Neuronal stem cell (in vitro differentiated cells): ENCODE measurements around the gene ATXN7.

Experiments
- DNase-seq: peaks from one replicate; pipeline ENCODE4 v3.0.0-alpha.2; 2013; ENCODE audit warnings: low spot score
- H2AFZ ChIP-seq: one replicate; pipeline ENCODE4 v1.6.1; 2013; ENCODE audit warnings: mild to moderate bottlenecking, low read length, inconsistent platforms
- H2AK5ac ChIP-seq: 2 replicates; pipeline ENCODE4 v1.6.1; 2013; ENCODE audit warnings: low read depth, mild to moderate bottlenecking, inconsistent platforms, low read length, moderate library complexity, mixed read lengths
- H2BK120ac ChIP-seq: 2 replicates; pipeline ENCODE4 v1.6.1; 2013; ENCODE audit warnings: low read depth, mild to moderate bottlenecking, inconsistent platforms, low read length, moderate library complexity, mixed read lengths
- H2BK12ac ChIP-seq: one replicate; pipeline ENCODE4 v1.6.1; 2013; ENCODE audit warnings: low read length, inconsistent platforms
- H2BK15ac ChIP-seq: 2 replicates; pipeline ENCODE4 v1.6.1; 2013; ENCODE audit warnings: mild to moderate bottlenecking, low read length, inconsistent platforms, mixed read lengths
- H2BK5ac ChIP-seq: one replicate; pipeline ENCODE4 v1.6.1; 2013; ENCODE audit warnings: inconsistent platforms, mild to moderate bottlenecking, low read length, moderate library complexity
- H3K14ac ChIP-seq: one replicate; pipeline ENCODE4 v1.6.1; 2013; ENCODE audit warnings: low read length, inconsistent platforms
- H3K18ac ChIP-seq: 2 replicates; pipeline ENCODE4 v1.6.1; 2013; ENCODE audit warnings: low read length, inconsistent platforms
- H3K23ac ChIP-seq: 2 replicates; pipeline ENCODE4 v1.6.1; 2013; ENCODE audit warnings: low read depth, mild to moderate bottlenecking, mixed read lengths, low read length, inconsistent platforms; ENCODE audit not compliant: poor library complexity
- H3K27ac ChIP-seq: replicated peaks from 3 replicates; pipeline ENCODE4 v1.5.1; 2013; ENCODE audit warnings: low read length, inconsistent platforms
- H3K27me3 ChIP-seq, 3 experiments: 2 replicates each; pipeline ENCODE4 v1.6.1; 2013; ENCODE audit warnings: low read length in 3 of 3, mild to moderate bottlenecking in 2 of 3, inconsistent platforms in 1 of 3, low read depth in 1 of 3, mixed read lengths in 1 of 3, moderate library complexity in 1 of 3; ENCODE audit not compliant: control insufficient read depth in 3 of 3, insufficient read depth in 3 of 3
- H3K36me3 ChIP-seq, 2 donors: replicated peaks in 1 of 2; 2 replicates each; pipeline ENCODE4 v1.6.1; 2013; ENCODE audit warnings: low read length in 2 of 2; ENCODE audit not compliant: control insufficient read depth in 2 of 2, insufficient read depth in 2 of 2
- H3K4ac ChIP-seq: 2 replicates; pipeline ENCODE4 v1.6.1; 2013; ENCODE audit warnings: inconsistent platforms, mild to moderate bottlenecking, low read length, moderate library complexity
- H3K4me1 ChIP-seq, 2 donors: 1 replicate in 1 of 2; 2 replicates in 1 of 2; pipeline ENCODE4 v1.6.1; 2013; ENCODE audit warnings: low read length in 2 of 2, low read depth in 1 of 2; ENCODE audit not compliant: control insufficient read depth in 2 of 2, insufficient read depth in 1 of 2
- H3K4me2 ChIP-seq: one replicate; pipeline ENCODE4 v1.6.1; 2013; ENCODE audit warnings: mild to moderate bottlenecking, low read length, inconsistent platforms; ENCODE audit not compliant: insufficient read depth, poor library complexity, severe bottlenecking
- H3K4me3 ChIP-seq, 2 donors: 2 replicates each; pipeline ENCODE4 v1.5.1; 2013; ENCODE audit warnings: low read length in 2 of 2, mild to moderate bottlenecking in 2 of 2, inconsistent platforms in 1 of 2, moderate library complexity in 1 of 2
- H3K79me1 ChIP-seq: one replicate; pipeline ENCODE4 v1.6.1; 2013; ENCODE audit warnings: low read depth, mild to moderate bottlenecking, inconsistent platforms, low read length, moderate library complexity
- H3K9ac ChIP-seq: one replicate; pipeline ENCODE4 v1.6.1; 2013; ENCODE audit warnings: mild to moderate bottlenecking, low read depth, low read length, inconsistent platforms; ENCODE audit not compliant: poor library complexity
- H3K9me3 ChIP-seq, 2 donors: replicated peaks in 1 of 2; 2 replicates each; pipeline versions ENCODE3 to v1.6.1; 2013; ENCODE audit warnings: low read length in 2 of 2, mild to moderate bottlenecking in 2 of 2, inconsistent platforms in 1 of 2, low read depth in 1 of 2, mixed read lengths in 1 of 2, moderate library complexity in 1 of 2; ENCODE audit not compliant: control insufficient read depth in 2 of 2, insufficient read depth in 1 of 2
- H4K8ac ChIP-seq: one replicate; pipeline ENCODE4 v1.6.1; 2013; ENCODE audit warnings: low read depth, mild to moderate bottlenecking, inconsistent platforms, low read length, moderate library complexity
- H4K91ac ChIP-seq: one replicate; pipeline ENCODE4 v1.6.1; 2013; ENCODE audit warnings: low read length, low read depth, mild to moderate bottlenecking, inconsistent platforms; ENCODE audit not compliant: poor library complexity
- WGBS, 2 donors: extraction: QIAGEN DNeasy Blood & Tissue Kit; methylation state at CpG; one replicate each; pipeline ENCODE4 v1.1.7; 2013; ENCODE audit warnings: missing lambda C conversion rate in 2 of 2, mixed read lengths in 1 of 2; ENCODE audit not compliant: insufficient read length in 2 of 2, insufficient replicate concordance in 1 of 2; ENCODE audit errors: extremely low coverage in 2 of 2; 5-methylcytosine and 5-hydroxymethylcytosine counted together

Gene ATXN7

GRCh38 chr3:63869940-63870614 is 6.4 kb downstream of the ATXN7 start:
- Histone ChIP-seq H3K9ac (no peak overlapping the region), H3K4me1 (no peaks in the 10 kb centered on the region), H3K27me3 (no peaks in the 10 kb centered on the region), H4K91ac (no peak overlapping the region), H2BK15ac (no peak overlapping the region), H3K23ac (no peak overlapping the region), H3K9me3 (no peaks in the 10 kb centered on the region), H3K27ac (no peak overlapping the region), H2BK12ac (no peak overlapping the region), H3K4me3 (no peak overlapping the region), H2AFZ (no peak overlapping the region), H3K18ac (no peak overlapping the region), H2BK5ac (no peak overlapping the region), H3K14ac (no peak overlapping the region), H2BK120ac (no peak overlapping the region), H3K79me1 (peaks cover 1% of the 10 kb centered on the region), H3K4me2 (no peak overlapping the region), H3K4ac (no peak overlapping the region), H3K36me3 (peaks cover 2 to 20% of the 10 kb centered on the region in 2 donors), H2AK5ac (no peak overlapping the region), H4K8ac (no peak overlapping the region)
- no CpG with 5 or more reads among the region's 3 CpGs for WGBS, 2 donors
- no peak for DNase-seq

GRCh38 chr3:63870615-63871005 is 6.9 kb downstream of the ATXN7 start:
- H3K27ac ChIP-seq = no peak overlapping the region
- H3K23ac ChIP-seq = no peak overlapping the region
- H3K79me1 ChIP-seq = peaks cover 1% of the 10 kb centered on the region
- no peak overlapping the region for H2AK5ac ChIP-seq
- H2AFZ ChIP-seq = no peak overlapping the region
- no peaks in the 10 kb centered on the region for H3K27me3 ChIP-seq
- no peak overlapping the region for H4K8ac ChIP-seq
- no peak overlapping the region for H3K4me2 ChIP-seq
- DNase-seq = no peak
- no peak overlapping the region for H3K9ac ChIP-seq
- H3K14ac ChIP-seq = no peak overlapping the region
- H3K36me3 ChIP-seq = peaks cover 2 to 20% of the 10 kb centered on the region in 2 donors
- no peak overlapping the region for H2BK15ac ChIP-seq
- WGBS, 2 donors = no CpG with 5 or more reads among the region's 2 CpGs
- no peak overlapping the region for H2BK12ac ChIP-seq
- H3K18ac ChIP-seq = no peak overlapping the region
- no peak overlapping the region for H3K4ac ChIP-seq
- no peaks in the 10 kb centered on the region for H3K9me3 ChIP-seq
- no peak overlapping the region for H3K4me3 ChIP-seq
- H2BK5ac ChIP-seq = no peak overlapping the region
- no peak overlapping the region for H4K91ac ChIP-seq
- H3K4me1 ChIP-seq = no peaks in the 10 kb centered on the region
- no peak overlapping the region for H2BK120ac ChIP-seq

DNA sequence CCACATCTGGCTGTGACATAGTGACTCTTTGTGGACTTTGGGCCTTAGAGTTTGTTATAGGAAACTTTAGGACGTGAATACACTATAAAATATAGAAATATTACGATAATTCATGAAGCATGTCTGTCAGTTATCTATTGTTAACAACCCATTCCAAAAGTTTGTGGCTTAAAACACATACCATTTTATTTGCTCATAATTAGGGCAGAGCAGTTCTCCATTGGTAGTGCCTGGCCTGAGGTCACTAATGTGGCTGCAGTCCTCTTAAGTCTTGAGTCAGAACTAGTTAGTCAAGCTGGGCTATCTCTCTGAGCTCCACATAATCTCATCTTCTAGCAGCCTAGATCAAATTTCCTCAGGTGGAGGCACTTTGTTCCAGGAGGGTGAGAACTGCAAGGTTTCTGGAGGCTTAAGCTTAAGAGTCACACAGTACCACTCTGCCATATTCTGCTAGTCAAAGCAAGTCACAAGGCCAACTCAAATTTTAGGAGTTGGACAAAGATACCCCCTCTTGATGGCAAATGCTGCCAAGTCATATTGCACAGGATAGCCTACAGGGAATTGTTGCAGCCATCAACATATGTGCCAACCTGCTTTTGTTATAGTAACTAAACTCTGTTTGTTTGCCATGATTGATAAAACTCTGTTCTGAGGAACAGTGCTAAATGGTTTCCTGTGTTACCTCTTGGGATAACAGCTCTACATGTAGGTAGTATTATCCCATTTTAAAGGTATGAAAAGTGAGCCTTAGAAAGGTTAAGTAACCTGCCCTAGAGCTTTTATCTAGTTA is 8.7 kb downstream of the ATXN7 start:
- H3K4me2 ChIP-seq = no peak overlapping the region
- H3K27ac ChIP-seq = no peak overlapping the region
- H3K27me3 ChIP-seq = no peaks in the 10 kb centered on the region
- no CpG with 5 or more reads among the region's 2 CpGs for whole genome bisulfite sequencing, 2 donors
- H4K8ac ChIP-seq = no peak overlapping the region
- no peak overlapping the region for H4K91ac ChIP-seq
- no peak overlapping the region for H2BK12ac ChIP-seq
- no peak overlapping the region for H2AK5ac ChIP-seq
- H3K14ac ChIP-seq = no peak overlapping the region
- H3K4me3 ChIP-seq = no peak overlapping the region
- H3K36me3 ChIP-seq = peaks cover under 1 to 8% of the 10 kb centered on the region in 2 donors
- H2AFZ ChIP-seq = no peak overlapping the region
- DNase-seq = no peak
- H2BK5ac ChIP-seq = no peak overlapping the region
- H2BK15ac ChIP-seq = no peak overlapping the region
- H3K9me3 ChIP-seq = no peaks in the 10 kb centered on the region
- H3K18ac ChIP-seq = no peak overlapping the region
- no peak overlapping the region for H3K9ac ChIP-seq
- no peak overlapping the region for H3K4ac ChIP-seq
- H3K79me1 ChIP-seq = peaks cover 1% of the 10 kb centered on the region
- no peak overlapping the region for H2BK120ac ChIP-seq
- no peak overlapping the region for H3K23ac ChIP-seq
- peaks cover 0 to 2% of the 10 kb centered on the region in 2 donors for H3K4me1 ChIP-seq

DNA sequence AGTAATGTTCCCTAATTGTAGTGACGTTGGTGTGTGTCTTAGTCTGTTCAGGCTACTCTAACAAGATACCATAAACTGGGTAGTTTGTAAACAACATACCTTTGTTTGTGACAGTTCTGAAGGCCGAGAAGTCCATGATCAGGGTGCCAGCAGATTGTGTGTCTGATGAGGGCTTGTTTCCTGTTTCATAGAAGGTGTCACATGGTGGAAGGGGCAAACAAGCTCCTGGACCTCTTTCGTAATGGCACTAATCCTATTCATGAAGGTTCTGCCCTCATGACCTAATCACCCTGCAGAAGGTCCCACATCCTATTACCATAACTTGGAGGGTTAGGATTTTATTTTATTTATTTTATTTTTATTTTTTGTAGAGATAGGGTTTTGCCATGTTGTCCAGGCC is 11.1 kb downstream of the ATXN7 start:
- Histone ChIP-seq H2BK12ac (no peak overlapping the region), H2BK120ac (no peak overlapping the region), H3K36me3 (no peaks in the 10 kb centered on the region), H2BK15ac (no peak overlapping the region), H3K9ac (no peak overlapping the region), H3K4ac (no peak overlapping the region), H2BK5ac (no peak overlapping the region), H3K14ac (no peak overlapping the region), H3K23ac (no peak overlapping the region), H3K27ac (no peak overlapping the region), H4K8ac (no peak overlapping the region), H3K27me3 (no peaks in the 10 kb centered on the region), H4K91ac (no peak overlapping the region), H3K4me3 (no peak overlapping the region), H2AFZ (no peak overlapping the region), H3K4me1 (peaks cover 4 to 12% of the 10 kb centered on the region in 2 donors), H2AK5ac (no peak overlapping the region), H3K4me2 (no peak overlapping the region), H3K18ac (no peak overlapping the region), H3K79me1 (peaks cover 1% of the 10 kb centered on the region), H3K9me3 (no peaks in the 10 kb centered on the region)
- no CpG with 5 or more reads among the region's 3 CpGs for WGBS, 2 donors
- no peak for DNase-seq
